DOHH2 (cell line): ENCODE measurements around the gene FBXO42.

Source experiments
- H3F3A ChIP-seq: fragments of 200-600 bp; sonication (generic), shearing (Covaris generic); 2 replicates; pipeline ENCODE4 v1.6.0; 2016; ENCODE audit warnings: antibody characterized with exemption, mild to moderate bottlenecking; ENCODE audit not compliant: control insufficient read depth, insufficient read depth
- H3K27ac ChIP-seq: fragments of 200-600 bp; sonication (generic); 2 replicates; pipeline ENCODE4 v1.5.1; 2014; ENCODE audit warnings: low read depth, mild to moderate bottlenecking, low read length, moderate library complexity
- H3K27me3 ChIP-seq: fragments of 200-600 bp; sonication (generic); 2 replicates; pipeline ENCODE4 v1.6.1; 2014; ENCODE audit warnings: mild to moderate bottlenecking, low read length, mixed read lengths; ENCODE audit not compliant: control insufficient read depth
- H3K36me3 ChIP-seq: fragments of 200-600 bp; sonication (generic); 2 replicates; pipeline ENCODE4 v1.6.1; 2014; ENCODE audit warnings: mild to moderate bottlenecking, low read length, moderate library complexity, mixed read lengths; ENCODE audit not compliant: control insufficient read depth
- H3K4me1 ChIP-seq: fragments of 200-600 bp; sonication (generic); 2 replicates; pipeline ENCODE4 v1.6.1; 2014; ENCODE audit warnings: mild to moderate bottlenecking, low read length, mixed read lengths; ENCODE audit not compliant: control insufficient read depth
- H3K4me2 ChIP-seq: fragments of 200-600 bp; sonication (generic); 2 replicates; pipeline ENCODE4 v1.6.0; 2014; ENCODE audit warnings: mild to moderate bottlenecking, low read length, moderate library complexity
- H3K4me3 ChIP-seq: fragments of 200-600 bp; sonication (generic); 2 replicates; pipeline ENCODE4 v1.5.1; 2014; ENCODE audit warnings: mild to moderate bottlenecking, low read length, mixed read lengths
- H3K79me2 ChIP-seq: fragments of 200-600 bp; sonication (generic); 2 replicates; pipeline ENCODE4 v1.6.1; 2014; ENCODE audit warnings: mild to moderate bottlenecking, low read length, mixed read lengths; ENCODE audit not compliant: control insufficient read depth
- H3K9me2 ChIP-seq: fragments of 200-600 bp; sonication (generic); replicated peaks from 2 replicates; pipeline ENCODE4 v1.6.1; 2014; ENCODE audit warnings: mild to moderate bottlenecking, low read length, mixed read lengths; ENCODE audit not compliant: control insufficient read depth
- H3K9me3 ChIP-seq: fragments of 200-600 bp; sonication (generic); 2 replicates; pipeline ENCODE4 v1.6.1; 2014; ENCODE audit warnings: antibody characterized with exemption, low read length, mixed read lengths; ENCODE audit not compliant: control insufficient read depth, insufficient read depth
- H4K20me1 ChIP-seq: fragments of 200-600 bp; sonication (generic); 2 replicates; pipeline ENCODE4 v1.6.0; 2014; ENCODE audit warnings: low read depth, mild to moderate bottlenecking, antibody characterized with exemption, low read length, moderate library complexity; ENCODE audit not compliant: control insufficient read depth, insufficient read depth
- EZH2phosphoT487 ChIP-seq: fragments of 200-600 bp; sonication (generic); IDR thresholded peaks from 2 replicates; pipeline ENCODE4 v1.6.1; 2017; ENCODE audit warnings: borderline replicate concordance, mild to moderate bottlenecking, antibody characterized with exemption, low read length, moderate library complexity, mixed read lengths
- TF ChIP-seq, protein P1 (sequence below): fragments of 200-600 bp; sonication (generic); IDR thresholded peaks from one replicate; pipeline ENCODE4 v1.5.1; 2014; ENCODE audit warnings: antibody characterized with exemption, mild to moderate bottlenecking, low read depth, low read length; ENCODE audit not compliant: poor library complexity, severe bottlenecking

FBXO42 gene

DNA sequence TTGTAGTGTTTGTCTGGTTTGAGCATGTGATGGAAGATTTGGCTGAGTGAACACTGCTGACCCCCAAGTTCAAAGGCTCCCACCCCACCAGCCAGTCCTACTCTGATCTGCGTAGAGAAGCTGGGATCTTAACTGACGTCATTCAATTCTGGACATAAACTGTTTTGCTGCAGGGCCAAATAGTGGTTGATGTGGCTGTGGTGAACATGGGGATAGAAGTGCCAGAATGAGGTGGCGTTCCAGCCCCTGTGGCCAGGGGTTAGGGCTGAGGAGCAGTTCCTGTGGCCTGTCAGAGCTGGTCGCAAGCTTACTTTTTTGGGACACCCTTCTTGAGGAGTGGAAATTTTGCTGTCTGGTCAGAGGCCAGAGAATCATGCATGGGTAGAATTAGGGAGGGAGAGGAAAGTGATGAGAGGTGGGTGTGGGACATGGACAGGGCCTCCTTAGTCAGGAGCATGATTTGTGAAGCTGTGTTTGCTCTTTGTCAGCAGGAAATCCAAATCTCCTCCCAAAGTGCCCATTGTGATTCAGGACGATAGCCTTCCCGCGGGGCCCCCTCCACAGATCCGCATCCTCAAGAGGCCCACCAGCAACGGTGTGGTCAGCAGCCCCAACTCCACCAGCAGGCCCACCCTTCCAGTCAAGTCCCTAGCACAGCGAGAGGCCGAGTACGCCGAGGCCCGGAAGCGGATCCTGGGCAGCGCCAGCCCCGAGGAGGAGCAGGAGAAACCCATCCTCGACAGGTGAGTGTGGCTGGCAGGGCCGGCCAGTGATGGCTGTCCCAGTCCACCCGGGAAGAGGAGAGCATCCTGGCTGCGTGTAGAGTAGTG lies 40.7 kb upstream of the FBXO42 start:
- peaks cover 22% of the 10 kb centered on the region for H4K20me1 ChIP-seq
- H3K9me3 ChIP-seq: no peaks in the 10 kb centered on the region
- peaks cover 62% of the 10 kb centered on the region for H3K79me2 ChIP-seq
- H3K27me3 ChIP-seq: no peaks in the 10 kb centered on the region
- no peaks in the 10 kb centered on the region for H3K9me2 ChIP-seq
- TF ChIP-seq EZH2phosphoT487: no peak
- TF ChIP-seq, protein P1, sequence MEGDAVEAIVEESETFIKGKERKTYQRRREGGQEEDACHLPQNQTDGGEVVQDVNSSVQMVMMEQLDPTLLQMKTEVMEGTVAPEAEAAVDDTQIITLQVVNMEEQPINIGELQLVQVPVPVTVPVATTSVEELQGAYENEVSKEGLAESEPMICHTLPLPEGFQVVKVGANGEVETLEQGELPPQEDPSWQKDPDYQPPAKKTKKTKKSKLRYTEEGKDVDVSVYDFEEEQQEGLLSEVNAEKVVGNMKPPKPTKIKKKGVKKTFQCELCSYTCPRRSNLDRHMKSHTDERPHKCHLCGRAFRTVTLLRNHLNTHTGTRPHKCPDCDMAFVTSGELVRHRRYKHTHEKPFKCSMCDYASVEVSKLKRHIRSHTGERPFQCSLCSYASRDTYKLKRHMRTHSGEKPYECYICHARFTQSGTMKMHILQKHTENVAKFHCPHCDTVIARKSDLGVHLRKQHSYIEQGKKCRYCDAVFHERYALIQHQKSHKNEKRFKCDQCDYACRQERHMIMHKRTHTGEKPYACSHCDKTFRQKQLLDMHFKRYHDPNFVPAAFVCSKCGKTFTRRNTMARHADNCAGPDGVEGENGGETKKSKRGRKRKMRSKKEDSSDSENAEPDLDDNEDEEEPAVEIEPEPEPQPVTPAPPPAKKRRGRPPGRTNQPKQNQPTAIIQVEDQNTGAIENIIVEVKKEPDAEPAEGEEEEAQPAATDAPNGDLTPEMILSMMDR: no peak
- no peaks in the 10 kb centered on the region for H3F3A ChIP-seq
- H3K4me3 ChIP-seq: no peak overlapping the region
- peaks cover 18% of the 10 kb centered on the region for H3K4me1 ChIP-seq
- peaks cover 62% of the 10 kb centered on the region for H3K36me3 ChIP-seq
- H3K4me2 ChIP-seq: no peak overlapping the region
- no peak overlapping the region for H3K27ac ChIP-seq

DNA sequence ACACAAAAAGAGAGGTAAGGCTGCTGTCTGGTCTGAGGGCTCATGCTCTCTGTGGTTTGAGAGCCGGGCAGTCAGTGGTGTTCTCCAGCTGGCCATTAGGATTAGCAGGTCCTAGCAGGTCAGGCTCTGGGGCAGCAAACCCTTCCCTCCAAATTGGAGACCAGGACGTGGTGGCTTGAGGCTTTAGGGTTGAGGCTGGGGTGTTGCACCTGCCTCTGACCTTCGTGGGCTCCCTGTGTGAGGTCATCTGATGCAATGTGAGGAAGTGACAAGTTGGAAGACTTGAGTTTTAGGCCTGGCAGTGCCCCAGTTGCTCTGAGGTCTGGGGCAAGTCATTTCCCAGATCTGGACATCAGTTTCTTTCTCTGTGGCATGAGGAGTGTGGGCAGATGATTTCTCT lies 39.1 kb upstream of the FBXO42 start:
- no peak overlapping the region for H3K27ac ChIP-seq

DNA sequence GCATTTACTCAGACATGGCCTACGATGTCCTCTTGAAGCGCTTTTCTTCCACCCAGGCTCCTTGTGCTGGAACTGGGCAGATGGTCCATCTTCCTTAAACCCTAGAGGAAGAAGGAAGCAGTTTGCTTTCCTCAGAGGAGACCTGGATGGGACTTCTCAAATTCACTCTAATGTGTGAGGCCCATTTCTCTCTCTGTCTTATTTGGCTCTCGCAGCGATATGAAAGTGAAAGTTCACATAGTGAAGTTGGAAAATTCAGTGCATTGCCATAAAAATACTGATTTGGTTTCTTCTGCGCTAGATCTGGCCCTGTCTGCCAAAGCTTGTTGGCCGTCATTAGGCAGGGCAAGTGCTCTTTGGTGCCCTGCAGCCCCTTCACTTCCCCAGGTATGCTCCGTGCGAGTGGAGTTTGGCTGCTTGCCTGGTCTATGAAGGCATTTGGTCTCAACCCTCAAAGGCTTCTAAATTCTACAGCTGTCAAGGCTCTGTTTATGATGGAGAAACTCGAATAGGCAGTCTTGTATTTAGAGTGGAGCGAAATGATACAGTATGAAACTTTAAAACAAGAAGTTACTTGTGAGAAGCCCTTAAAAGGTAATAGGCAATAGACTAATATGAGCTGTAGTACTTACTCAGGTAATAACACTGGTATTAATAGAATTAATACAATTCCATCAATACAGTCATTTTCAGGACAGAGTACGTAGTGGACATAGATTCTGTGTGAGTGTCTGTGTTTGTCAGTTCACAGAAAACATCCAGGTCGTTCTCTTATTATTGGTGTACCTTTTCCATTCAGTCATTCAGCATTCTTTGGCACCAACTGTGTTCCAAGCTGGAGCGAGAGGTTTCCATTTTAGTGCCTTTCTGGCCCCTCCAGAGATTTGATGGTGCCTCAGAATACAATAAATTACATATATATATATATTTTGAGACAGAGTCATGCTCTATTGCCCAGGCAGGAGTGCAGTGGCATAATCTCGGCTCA lies 35.2 kb upstream of the FBXO42 start:
- Histone ChIP-seq H3K4me1 (peaks cover 53% of the 10 kb centered on the region), H3K27ac (peak overlapping the region; percentile 17; the same call in 1 of the 2 replicates), H3F3A (peaks cover 7% of the 10 kb centered on the region; the same call in 1 of the 2 replicates), H3K27me3 (no peaks in the 10 kb centered on the region), H3K9me3 (no peaks in the 10 kb centered on the region), H3K79me2 (peaks cover 96% of the 10 kb centered on the region), H4K20me1 (peaks cover 52% of the 10 kb centered on the region), H3K9me2 (no peaks in the 10 kb centered on the region), H3K36me3 (peaks cover 41% of the 10 kb centered on the region), H3K4me3 (peak overlapping the region; percentile 39), H3K4me2 (peak overlapping the region; percentile 52)
- TF ChIP-seq, protein P1: no peak
- no peak for TF ChIP-seq EZH2phosphoT487

More for the DNA sequence above, 39.1 kb upstream of the FBXO42 start:
- H3K9me3 ChIP-seq: no peaks in the 10 kb centered on the region
- peaks cover 58% of the 10 kb centered on the region for H3K36me3 ChIP-seq
- TF ChIP-seq, protein P1: no peak
- no peak for TF ChIP-seq EZH2phosphoT487
- H3K27me3 ChIP-seq: no peaks in the 10 kb centered on the region
- peaks cover 7% of the 10 kb centered on the region; the same call in 1 of the 2 replicates for H3F3A ChIP-seq
- peaks cover 34% of the 10 kb centered on the region for H3K4me1 ChIP-seq
- H3K4me3 ChIP-seq: no peak overlapping the region
- H4K20me1 ChIP-seq: peaks cover 33% of the 10 kb centered on the region
- peaks cover 77% of the 10 kb centered on the region for H3K79me2 ChIP-seq
- H3K9me2 ChIP-seq: no peaks in the 10 kb centered on the region
- H3K4me2 ChIP-seq: no peak overlapping the region
